H1 (cell line): Measurements from ENCODE around the gene RPS29. TPM values are rescaled to one million over a fixed set of nuclear protein-coding genes. Genes with fewer than 3 reads are reported as not detected.

Experiments used
- NANOG ChIP-seq: IDR thresholded peaks from 2 replicates; pipeline ENCODE4 v1.6.1; 2011; ENCODE audit warnings: low read length, low read depth, mild to moderate bottlenecking, inconsistent platforms; ENCODE audit not compliant: insufficient read depth, poor library complexity, severe bottlenecking
- SUZ12 ChIP-seq: fragments of 200-600 bp; sonication (generic); IDR thresholded peaks from 2 replicates; pipeline ENCODE4 v1.6.1; 2012; ENCODE audit warnings: mild to moderate bottlenecking, inconsistent platforms, low read length, moderate library complexity, mixed read lengths
- polyA plus RNA-seq, 7 experiments: library from polyadenylated mRNA; depleted of rRNA in 3 of 7; stranded (reverse) in 5 of 7; unstranded in 2 of 7; fragments of >200 nt in 5 of 7; fragments of 200-250 nt in 2 of 7; gene quantifications; 1 replicate in 5 of 7; 2 replicates in 1 of 7; 4 replicates in 1 of 7; pipeline versions ENCODE4 v1.2.1 to v1.2.3, GENCODE V29; 2011 to 2013; ENCODE audit warnings: missing spikeins in 2 of 7, mixed read lengths in 2 of 7
- total RNA-seq: library from RNA; stranded (reverse); fragmentation: NEBNext Ultra II Directional; extraction: Animal tissue kit (Norgen Biotek cat#: 25700); gene quantifications from 2 replicates; pipeline ENCODE4 v1.2.1, GENCODE V29; 2021

The RPS29 gene
- total and polyA plus RNA-seq, 2 of the 8 experiments (the other 6 are each of a cell fraction or from before 2014, with no cell fraction given): 2,193 to 23,165 TPM

DNA sequence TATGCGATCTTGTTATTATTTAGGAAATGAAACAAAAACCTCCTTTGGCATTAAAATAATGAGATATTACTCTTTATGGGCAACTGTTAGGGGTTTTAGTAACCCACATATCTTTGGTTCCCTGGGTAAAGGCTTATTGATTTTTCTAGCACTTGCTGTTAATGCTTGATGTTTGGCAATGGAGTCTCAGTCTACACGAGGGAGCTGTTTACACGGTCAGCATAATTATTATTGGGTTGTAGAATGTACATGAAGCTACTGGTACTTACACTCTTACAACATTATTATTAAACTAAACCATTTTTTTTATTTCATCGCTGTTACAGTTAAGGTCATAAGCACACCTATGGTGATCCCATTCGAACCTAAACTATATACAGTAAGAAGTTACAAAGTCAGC is 12.1 kb downstream of the RPS29 start (continued):
- TF ChIP-seq NANOG (no peak), SUZ12 (no peak)
